NCI-H1417 (cell line): ENCODE results near the gene PTPN14.

Experiments
- DNase-seq, 3 experiments: peaks; one replicate each; lab custom pipeline; 2025; lab: John Stamatoyannopoulos, UW

The PTPN14 gene

GRCh38 chr1:214454569-214455396 is 96.6 kb downstream of the PTPN14 start:
- DNase-seq: no peak

DNA sequence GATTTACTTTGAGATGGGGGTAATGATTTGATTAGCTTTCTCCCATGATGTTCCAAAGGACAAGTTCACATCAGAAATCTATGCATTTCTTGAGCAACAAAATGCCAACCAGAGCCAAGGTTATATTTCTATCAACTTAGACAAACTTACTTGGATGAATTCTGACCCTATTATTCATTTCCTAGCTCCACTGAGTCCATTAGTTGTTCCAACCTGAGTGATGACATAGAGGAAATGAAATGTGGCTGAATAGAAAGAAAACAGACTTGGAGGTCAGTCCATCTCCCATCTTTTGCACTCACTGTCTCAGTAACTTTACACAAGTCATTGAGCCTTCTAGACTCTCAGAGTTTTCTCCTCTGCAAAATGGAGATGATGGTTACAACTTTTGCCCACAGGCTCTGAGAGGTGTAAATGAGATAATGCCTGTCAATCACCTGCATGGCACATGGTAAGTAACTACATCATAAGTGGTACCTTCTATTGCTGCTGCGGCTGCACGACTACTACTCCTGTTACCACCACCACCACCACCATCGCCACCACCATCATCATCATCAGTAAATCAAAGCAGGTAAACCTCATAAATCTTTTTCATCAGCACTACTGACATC is 98.2 kb downstream of the PTPN14 start:
- DNase-seq: no peak

GRCh38 chr1:214452152-214452784 is 99.1 kb downstream of the PTPN14 start:
- DNase-seq: no peak

- no peak for DNase-seq
These were observed 99.8 kb downstream of the PTPN14 start for GRCh38 chr1:214451596-214451995.

DNA sequence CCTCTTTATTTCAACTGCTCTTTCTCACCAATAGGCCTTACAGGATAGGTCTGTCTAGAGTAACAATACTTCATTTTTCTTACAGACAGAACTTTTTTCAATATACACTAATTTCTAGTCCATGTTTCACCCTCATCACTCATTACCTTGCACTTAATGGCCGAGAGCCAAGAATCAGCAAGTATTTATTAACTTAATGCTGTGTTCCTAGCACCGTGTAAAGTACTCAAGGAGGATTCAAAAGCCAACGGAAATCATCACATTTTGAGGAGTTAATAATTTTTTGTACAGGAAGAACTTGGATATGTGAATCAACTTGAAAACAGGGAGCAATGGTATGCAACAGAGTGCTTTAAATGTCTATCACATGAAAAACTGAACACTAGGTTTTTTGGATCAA is 102.0 kb downstream of the PTPN14 start:
- DNase-seq: no peak

DNA sequence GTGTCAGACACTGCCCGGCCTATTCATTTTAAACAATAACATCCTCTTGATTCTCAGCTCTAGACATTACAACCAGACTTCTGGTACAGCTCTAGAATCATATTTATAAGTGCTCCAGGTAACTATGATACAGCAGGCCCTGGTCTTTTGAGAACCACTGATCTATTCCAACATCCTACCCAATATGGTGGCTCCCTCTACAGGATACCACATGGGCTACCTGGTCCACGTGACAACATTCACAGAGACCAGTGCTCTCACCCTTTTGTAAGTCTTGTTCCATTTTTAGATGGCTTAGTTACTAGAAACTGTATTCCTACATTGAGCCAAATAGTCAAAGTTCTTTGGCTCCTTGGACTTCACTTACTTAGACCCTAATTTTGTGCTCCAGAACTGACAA is 102.9 kb downstream of the PTPN14 start:
- DNase-seq: no peak

DNA sequence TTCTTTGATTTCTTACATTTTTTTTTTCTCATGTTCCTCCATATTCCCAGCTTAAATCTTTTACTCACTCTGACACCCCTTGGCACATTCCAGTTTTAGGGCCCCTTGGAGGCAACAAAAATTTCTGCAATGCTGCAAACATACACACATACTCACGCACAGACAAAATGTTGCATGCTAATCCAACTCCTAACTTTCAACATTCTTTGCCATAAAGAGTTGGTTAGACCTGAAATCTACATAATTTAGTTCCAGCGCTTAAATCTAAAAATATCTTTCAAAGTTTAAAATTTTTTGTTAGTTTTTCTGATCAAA is 103.9 kb downstream of the PTPN14 start:
- no peak for DNase-seq

- no peak for DNase-seq
These were observed 104.4 kb downstream of the PTPN14 start for GRCh38 chr1:214446772-214447556.

GRCh38 chr1:214445831-214446614 is 105.4 kb downstream of the PTPN14 start:
- no peak for DNase-seq

GRCh38 chr1:214445199-214445598 is 106.2 kb downstream of the PTPN14 start:
- no peak for DNase-seq

GRCh38 chr1:214444182-214444939 is 107.0 kb downstream of the PTPN14 start:
- no peak for DNase-seq

GRCh38 chr1:214441119-214441518 is 110.3 kb downstream of the PTPN14 start:
- no peak for DNase-seq

DNA sequence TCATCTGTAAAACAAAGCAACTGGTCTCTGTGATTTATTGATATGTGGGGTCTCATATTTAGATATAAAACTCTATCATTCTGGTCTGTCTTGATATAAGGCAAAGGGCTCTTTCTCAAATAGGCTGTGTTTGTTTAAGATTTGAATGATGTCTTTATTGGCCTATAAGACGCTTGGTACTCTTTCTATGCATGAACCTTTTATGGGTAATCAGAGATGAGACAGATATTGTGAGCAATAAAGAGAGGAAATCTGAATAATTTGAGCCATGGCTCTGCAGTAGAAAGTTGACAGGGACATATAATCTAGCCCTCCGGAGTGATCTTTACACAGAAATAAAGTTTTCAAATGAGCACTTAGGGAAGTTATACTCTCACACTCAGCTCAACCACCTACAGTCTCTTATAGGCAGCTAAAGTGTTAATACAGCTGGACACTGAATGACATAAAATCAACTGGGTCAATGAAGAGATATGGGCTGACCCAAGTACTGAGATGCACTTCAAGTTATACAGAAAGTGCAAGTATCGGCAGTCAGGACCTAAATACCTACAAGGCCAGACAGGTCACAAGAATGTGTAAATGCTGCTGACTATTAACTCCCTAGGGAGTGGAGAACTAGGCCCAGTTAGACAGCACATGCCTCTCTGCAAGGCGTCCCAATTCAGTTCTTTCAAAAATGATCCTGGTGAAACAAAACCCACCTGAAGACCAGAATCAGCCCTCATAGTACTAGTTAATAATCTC is 111.0 kb downstream of the PTPN14 start:
- peak in 1 of 3 experiments; percentile 28 for DNase-seq

DNA sequence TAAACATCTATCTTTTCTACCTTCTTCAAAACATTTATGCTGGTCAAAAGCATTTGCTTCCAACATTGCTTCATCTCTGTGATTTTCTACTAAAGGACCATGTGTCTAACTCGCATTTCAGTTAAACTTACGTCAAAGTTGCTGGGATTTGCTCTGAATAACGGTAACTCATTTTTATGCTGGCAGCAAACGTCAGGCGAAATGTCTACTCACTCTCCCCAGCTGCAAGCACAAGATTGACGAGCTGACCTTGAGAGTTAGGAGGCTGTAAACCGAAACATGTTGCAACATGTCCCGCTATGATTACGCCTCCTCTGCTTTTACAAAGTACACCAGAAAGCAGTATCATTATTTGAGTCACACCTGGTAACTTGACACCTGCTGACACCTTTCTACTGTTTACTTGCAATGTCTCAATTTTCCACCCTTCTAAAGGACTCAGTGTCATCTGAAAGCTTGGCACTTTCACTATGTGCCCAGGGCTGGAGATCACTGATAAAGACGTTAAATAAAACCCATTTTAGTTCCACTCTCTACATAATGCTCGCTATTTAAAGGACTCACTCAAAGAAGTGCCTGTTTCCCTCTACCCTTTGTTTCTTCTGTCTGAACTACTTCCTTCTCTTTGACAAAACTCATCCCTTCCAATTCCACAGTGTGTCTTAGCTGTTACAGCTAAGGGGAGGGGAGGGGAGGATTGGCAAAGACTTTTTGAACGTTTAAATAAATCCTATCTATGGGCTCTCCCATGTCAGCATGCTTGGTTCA is 111.9 kb downstream of the PTPN14 start:
- peak; percentile 77 to 97 (median 86) for DNase-seq

GRCh38 chr1:214438530-214438929 is 112.9 kb downstream of the PTPN14 start:
- DNase-seq: peak in 1 of 3 experiments; percentile 33

GRCh38 chr1:214438075-214438474 is 113.3 kb downstream of the PTPN14 start:
- no peak for DNase-seq

GRCh38 chr1:214435867-214436266 is 115.5 kb downstream of the PTPN14 start:
- DNase-seq: no peak

GRCh38 chr1:214432245-214432644 is 119.2 kb downstream of the PTPN14 start:
- no peak for DNase-seq
